Left renal pelvis (tissue), 4 donors: ENCODE measurements around the gene TOMM5. TPM values are rescaled to one million over a fixed set of nuclear protein-coding genes. Genes with fewer than 3 reads are reported as not detected.

ENCODE experiments used
- DNase-seq, 4 donors: peaks; one replicate each; pipeline ENCODE4 v3.0.0-alpha.2; 2013; ENCODE audit warnings: low read depth in 4 of 4, low spot score in 3 of 4
- polyA plus RNA-seq, 4 donors: library from polyadenylated mRNA; unstranded; fragments of 120-200 nt; gene quantifications; one replicate each; pipeline ENCODE4 v1.2.1, GENCODE V29; 2013; ENCODE audit not compliant: insufficient read length in 4 of 4

Gene TOMM5
- 100 to 1,000 TPM; 100 to 137 (median 119) TPM for polyA plus RNA-seq

DNA sequence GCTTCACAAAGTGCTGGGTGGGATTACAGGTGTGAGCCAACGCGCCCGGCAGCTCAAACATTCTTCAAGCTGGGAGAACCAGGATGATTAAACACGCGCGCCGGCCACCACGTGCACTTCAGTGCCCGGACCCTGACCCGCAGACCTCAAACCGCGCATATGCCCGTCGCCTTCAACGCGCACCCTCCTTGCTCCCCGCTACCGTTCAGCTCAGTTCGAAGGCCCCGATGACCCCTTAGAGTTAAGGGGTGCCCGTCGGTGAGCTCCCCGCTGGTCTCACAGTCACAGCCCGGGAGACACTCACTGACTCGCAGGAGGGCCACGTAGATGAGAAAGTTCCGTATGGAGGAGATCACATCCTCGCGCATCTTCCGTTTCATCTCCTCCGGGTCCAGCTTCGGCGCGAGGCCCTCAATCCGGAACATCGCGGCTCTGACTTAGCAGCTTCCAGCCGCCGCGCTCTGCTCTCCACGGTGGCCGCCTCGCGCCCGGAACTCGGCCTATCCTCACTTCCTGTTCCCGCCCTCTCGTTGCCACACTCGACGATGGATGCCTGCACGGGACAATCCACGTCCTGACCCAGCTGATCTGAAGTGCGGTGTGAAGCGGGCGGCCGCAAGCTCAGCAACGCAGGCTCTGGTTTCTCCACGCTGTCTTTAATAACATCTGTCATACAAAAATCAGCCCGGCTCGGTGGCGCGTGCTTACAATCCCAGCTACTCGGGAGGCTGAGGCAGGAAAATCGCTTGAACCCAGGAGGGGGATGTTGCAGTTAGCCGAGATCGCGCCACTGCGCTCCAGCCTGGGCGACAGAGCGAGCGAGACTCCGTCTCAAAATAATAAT is at the start of gene TOMM5:
TSS of gene TOMM5 (minus strand) at position 490 of the 844 bp plus-strand sequence. CDS start at position 425, 65 bp downstream.
- peak; percentile 77 to 89 (median 86) for DNase-seq

DNA sequence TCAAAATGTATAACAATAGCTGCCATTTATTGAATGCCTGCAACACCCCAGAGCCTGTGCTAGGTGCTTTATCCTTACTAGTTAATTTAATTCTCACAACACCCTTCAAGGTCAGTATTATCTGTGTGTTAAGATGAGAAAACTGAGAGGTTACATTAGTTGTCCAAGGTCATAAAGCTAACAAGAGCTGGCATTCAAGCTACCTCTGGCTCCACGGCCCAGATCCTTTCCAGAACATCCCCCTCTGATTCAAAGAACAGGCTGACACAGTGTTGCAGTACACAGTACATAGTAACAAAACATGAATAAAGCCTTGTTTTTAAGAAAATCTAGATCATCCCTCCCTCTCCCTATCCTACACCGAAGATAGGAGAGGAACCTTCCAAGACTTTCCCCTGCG is 48.9 kb upstream of the TOMM5 start:
- DNase-seq = no peak

DNA sequence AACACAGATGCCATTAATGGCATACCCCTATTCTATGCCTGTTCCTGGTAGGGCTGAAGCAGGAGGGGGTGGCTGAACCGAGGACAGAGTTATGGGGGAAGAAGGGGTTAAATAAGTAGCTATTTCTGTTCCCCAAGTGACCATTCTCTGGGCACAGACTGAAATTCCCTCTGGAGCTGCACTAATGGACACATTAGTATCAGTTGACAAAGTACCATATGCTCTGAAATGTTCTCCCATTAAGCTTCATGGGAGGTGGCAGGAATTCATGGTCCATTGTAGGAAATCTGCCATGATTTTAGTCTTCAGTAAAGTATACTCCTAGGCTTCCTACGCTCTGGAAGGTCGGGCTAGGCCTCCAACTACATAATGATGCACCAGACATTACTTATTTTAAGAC is 47.8 kb upstream of the TOMM5 start:
- DNase-seq = no peak

DNA sequence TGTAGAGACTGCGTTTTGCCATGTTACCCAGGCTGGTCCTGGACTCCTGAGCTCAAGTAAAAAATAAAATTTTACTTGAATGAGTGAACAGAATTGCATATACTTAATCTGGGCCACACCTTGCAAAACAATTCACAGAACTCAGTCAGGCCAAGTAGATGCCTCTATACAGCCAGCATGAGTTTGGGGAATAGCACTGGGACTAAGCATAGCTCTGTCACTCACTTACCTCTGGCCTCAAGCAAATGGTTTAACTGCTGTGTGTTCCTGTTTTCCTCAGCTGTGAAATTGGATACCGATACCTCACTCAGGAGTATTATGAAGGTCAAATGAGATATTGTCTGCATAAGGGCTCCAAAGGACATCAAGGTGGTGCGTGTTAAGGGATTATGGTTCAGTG is 47.4 kb upstream of the TOMM5 start:
- no peak for DNase-seq

DNA sequence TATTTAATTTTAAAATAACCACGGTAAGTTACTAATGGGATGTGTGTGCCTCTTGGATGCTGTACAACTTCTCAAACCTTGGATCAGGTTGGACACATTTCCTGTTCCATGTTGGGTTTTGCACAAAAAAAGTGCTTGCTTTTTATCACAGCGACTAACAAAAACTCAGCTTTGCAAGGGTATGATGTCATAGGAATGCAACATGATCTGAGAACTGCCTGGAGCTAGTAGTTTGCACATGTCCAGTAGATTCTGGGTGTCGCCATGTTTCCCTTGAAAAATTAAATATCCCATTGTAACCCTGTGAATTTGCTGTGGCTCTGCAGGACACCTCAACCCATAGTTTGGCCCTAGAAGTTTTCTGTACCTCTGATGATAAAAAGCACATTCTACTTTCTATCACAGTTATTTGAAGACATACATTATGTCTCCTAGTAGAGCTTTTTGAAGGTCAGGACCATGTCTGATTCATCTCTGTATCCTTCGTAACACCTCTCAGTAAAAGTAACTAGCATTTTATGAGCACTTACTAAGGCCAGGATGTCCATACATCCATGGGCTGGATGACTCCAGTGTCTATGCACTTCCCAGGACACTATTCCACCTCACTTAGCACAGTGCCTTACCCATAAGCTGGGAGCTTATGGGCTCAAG is 46.8 kb upstream of the TOMM5 start:
- DNase-seq = no peak

DNA sequence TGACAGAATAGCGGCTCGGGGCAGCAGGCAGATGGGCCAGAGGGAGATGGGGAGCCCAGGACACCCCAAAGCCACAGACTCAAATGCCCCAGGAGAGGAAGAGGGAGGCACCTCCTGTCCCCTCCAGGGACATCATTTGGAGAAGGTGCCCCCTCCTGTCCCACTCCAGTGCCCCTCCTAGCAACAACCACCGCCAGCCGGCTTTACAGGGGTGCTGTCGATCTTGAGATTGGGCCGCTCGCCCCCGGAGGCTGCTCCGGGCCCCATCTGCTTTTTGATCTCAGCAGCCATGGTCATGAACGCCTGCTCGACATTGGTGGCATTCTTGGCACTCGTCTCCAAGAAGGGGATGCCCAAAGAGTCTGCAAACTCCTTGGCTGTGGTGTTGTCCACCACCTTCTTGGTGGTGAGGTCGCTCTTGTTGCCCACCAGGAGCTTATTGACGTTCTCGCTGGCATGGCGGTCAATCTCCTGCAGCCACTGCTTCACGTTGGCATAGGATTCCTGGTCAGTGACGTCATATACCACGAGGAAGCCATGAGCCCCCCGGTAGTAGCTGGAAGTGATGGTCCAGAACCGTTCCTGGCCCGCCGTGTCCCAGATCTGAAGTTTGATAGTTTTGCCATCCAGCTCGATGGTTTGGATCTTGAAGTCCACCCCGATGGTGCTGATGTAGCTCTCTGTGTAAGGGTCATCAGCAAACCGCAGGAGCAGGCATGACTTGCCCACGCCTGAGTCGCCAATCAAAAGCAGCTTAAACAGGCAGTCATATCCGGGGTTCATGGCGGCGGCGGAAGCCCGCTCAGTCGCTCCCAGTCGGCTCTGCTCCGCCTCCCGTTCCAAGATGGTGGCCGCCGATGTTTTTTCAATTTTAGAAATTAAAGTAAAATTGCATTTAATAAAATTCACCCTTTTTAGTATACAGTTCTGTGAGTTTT is 44.4 kb upstream of the TOMM5 start:
- no peak for DNase-seq

DNA sequence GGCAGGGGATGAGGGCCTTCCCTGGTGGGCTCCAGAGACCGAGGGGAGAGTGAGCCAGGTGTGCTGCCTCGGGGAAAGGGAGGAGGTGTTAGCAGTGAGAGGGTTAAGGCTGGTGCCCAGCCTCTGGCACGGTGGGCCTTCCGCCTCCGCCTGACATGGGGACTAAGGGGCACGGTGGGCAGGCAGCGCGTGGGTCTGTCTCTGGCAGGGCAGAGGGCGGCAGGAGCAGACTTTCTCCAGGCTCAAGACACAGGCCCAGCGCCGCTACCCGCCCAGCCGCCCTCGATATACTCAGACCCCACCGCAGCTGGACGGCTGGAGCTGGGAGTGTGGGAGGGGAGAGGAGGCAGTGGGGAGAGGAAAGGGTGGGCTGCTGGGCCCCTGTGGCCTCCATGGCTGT is 43.4 kb upstream of the TOMM5 start:
- no peak for DNase-seq

DNA sequence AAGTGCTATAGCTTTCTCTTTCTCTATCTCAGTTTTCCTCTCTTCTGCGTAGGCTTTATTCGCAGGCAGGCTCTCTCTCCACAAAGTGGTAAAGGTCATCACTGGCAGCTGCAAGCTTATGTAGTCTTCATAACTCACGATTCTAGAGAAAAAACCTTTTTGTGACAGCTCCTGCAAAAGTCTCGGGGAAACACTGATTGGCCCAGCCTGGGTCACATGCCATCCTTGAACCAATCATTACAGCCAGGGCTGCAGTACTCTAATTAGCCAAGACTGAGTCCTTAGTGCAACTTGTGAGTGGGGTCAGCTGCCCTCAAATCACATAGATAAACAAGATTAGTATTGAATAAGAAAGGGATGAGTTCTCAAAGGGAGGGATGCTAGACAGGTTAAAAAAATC is 40.1 kb upstream of the TOMM5 start:
- no peak for DNase-seq

DNA sequence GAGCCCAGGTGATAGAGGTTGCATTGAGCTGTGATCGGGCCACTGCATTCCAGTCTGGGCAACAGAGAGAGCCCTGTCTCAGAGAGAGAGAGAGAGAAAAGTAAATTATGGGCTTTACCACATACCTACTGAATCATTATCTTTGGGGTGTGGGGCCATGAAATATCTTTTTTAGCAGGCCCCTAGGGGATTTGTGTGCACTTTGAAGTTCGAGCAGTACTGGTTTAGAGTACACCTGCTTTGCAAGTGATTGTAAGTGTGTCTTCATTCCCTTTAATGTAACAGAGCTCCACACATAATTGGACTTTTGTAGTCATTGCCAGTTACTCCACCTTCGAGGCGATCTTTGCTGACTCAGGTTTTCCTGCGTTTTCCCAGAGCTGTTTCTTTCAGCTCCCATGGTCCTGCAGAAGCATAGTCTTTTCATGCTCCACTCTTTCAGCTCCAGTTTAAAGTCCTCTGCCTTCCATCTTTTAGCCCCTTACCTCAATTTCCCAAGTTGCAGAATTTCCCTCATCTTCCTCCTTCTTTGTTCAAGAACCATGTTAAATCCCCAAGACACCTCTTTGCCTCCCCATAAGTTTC is 34.4 kb upstream of the TOMM5 start:
- DNase-seq = no peak

DNA sequence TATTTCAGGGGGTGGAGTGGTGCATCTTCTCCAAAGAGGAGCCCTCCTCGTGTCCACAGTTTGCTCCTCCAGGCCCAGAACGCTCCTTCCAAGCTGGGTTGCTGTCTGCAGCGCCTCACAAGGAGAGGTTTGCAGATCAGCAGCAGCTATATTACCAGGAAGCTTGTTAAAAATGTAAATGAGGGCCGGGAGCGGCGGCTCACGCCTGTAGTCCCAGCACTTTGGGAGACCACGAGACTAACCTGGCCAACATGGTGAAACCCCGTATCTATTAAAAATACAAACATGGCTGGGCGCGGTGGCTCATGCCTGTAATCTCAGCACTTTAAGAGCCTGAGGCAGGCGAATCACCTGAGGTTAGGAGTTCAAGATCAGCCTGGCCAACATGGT is 33.4 kb upstream of the TOMM5 start:
- DNase-seq = no peak

DNA sequence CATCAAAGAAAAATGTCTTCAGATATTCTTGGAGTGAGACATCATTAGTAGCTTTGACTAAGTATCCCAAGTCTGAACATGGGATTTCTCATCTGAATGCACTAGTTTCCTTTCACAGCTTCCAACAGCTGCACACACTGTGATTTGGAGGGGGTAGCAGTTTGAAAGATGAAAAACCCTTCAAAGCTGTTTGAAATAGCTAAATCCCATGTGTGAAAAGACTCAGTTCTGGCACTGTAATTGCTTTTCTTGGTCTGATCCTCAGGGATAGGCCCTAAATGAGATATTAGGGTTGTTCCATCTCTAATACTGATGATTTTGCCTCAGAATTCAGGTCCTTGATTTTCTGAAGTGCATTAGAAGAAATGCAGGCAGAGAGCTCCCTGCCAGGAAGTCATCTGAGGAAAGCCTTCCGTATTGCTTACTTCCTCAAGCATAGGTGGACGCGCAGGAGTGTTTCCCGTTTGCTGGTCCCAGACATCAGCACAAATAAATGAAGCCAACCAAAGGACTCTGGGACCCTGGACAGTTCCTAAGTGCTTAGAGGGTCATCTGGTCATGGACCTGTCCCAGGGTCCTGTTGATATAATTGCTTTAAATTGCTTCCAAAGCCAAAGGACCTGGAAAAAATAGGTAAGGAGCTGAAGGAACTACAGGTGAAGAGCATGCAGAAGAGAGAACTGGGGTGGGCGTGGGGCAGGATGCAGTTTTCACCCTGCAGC is 32.8 kb upstream of the TOMM5 start:
- no peak for DNase-seq

DNA sequence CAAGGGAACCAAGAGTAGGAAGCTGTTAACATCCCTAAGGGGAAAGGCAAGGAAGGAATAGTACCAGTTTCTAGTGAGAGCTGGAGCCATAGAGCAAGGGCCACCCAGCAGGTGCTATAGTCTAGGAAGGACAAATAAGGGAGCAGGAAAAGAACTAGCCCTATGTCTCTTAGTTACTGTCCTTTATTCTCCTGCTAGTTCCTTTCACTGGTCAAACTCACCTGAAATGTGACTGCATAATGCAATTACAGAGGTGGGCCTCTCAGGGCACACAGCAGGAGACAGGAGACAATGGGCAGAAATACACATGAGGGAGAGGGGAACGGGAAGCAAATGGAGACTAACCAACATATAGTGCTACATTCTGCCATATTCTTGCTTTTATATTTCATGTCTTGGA is 31.7 kb upstream of the TOMM5 start:
- DNase-seq = no peak

DNA sequence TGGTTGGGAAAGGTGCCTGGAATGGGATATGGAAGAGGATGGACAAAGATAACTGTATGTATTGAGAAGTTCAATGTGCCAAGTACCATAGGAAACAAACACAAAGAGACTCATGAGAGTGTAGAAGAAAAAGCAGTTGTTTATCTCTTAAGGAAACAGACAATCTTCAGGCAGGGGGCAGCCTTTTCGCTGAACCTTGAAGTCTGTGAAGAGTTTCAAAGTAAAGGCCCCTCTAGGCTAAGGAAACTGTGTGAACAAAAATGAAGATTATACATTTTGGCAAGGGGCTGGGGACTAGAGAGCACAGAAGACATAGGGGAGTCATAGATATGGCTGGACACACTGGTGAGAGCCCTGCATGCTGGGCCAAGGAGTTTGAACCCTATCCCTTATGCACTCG is 30.9 kb upstream of the TOMM5 start:
- no peak for DNase-seq

DNA sequence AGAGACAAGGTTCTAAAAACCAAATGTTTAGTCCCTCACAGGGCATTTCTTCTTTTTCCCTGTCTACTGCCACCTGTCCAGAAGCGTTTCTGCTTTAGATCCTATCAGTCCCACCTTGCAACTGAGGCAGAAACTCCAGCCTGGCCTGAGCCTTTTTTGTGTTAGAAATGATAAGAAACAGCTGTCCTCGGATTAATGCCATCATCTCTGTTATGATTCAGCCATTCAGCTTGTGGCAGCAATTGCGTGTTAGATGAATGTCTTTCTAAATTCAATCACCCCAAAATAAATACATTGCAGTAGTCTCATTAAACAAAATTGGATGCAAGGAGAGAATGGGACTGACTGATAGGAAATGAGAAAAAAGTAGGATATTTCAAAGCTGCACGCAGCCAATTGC is 30.1 kb upstream of the TOMM5 start:
- DNase-seq = no peak

DNA sequence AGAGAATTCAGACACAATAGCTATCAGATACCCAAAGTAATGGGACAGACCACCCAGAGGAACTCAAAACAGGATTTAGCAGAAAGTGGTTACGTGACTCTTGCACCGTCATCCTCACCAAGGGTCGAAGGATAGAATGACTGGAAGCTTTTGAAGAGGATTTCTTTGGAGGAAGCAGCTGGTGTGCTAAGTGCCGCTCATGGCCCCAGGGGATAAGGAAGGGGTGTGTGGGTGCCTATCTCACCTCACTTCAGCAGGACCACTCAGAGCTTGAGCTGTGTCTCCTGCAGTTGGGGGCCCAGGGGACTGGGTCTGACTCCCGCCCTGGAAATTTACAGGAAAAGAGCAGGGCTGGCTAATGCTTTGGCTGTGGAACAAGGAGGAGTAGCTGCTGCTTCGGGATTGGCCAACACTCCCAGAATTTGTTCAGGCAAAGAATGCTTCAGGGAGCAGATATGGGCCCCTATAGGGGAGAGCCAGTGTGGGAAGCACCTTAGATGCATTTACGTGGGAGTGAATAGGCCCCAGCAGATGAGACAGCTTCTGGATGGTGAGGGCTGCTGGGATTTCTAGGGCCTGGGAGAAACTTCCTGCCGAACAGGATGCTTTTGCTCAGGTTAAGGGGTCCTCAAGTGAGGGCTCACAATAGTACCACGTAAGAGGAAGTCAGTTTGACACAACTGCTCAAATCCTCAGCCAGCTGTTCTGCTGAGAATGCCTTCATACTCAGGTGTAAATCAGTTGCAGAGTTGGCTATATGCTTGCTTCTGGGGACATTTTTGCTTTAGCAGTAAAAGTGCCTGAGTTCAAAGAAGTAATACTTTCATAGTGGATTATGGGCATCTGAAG is 29.1 kb upstream of the TOMM5 start:
- DNase-seq = no peak

DNA sequence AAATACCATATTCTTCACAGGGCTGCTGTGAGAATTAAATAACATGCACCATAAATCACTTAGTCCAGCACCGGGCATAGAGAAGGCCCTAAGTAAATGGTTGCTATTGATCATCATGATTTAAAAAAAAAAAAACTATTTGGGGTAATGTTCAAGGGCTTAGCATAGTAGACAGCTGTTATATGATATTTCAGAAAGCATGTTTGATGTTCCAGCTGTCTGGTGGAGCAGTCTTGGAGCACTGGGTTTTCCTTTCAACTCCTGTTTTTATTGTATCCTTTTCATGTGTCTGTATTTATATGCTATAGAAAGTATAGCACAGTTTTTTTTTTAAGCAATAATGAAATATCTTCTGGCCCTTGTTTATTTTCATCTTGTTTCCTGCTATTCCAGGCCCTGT is 28.0 kb upstream of the TOMM5 start:
- no peak for DNase-seq

DNA sequence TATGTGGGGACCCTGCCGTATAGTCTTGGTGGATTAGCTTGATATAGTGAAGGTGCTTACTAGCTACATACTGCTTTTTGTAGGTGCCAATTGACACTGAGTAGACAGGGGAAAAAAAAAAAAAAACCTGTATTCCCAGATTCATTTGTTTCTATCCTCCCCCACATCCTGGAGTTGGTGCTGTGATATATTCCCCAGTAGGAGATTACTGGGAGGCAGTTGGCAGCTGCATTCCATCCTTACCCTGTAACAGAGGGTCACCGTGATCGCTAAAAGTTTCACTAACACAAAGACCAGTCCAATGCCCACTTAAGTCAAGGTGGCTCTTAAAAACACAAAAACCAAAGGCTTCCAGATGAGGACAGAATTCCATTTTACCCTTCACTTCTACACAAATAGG is 27.4 kb upstream of the TOMM5 start:
- no peak for DNase-seq

DNA sequence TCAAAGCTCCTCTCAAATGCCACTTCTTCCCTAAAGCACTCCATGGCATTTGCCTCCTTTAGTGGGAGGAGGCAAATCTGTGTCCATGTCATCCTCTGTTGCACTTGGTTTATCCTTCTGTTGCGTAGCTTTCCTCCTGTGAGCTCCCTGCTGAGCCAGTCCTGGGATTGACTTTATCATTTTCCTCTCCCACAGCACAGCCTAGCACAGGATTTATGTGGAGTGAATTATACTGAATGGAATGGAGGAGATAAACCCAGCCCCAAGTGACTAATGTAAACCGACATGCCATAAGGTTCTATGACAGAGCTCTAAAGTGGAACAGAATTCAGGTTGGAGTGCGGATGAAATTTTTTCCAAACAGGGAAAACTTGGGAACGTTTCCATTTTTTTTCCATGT is 26.4 kb upstream of the TOMM5 start:
- DNase-seq = no peak

DNA sequence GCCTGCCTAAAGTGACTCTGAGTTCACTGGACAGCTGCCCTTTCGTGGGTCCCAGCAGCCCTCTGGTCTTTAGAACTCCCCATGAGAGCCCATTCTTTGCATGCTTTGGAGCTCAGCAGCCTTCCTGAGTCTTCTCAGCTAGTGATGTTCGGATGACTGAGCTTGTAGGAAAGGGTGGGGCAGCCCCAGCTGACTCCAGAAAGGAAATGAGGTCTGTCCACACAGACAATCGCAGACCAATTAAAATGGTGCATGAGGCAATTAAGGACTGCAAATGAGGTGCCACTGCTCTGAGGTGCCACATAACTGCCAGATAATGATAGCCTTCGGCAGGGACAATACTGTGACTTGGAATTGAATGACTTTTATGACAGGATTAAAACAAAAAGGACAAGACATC is 25.4 kb upstream of the TOMM5 start:
- DNase-seq = no peak
